Activated B cell treated with CpG ODN at 0.5 μM for 24 hours (primary cell): ENCODE data around the gene ZNF544. TPM values are rescaled to one million over a fixed set of nuclear protein-coding genes. Genes with fewer than 3 reads are reported as not detected.
"Not testable (repeated sequence)": the region's sequence is repeated elsewhere in the genome, so short reads cannot be mapped to it uniquely, and the experiment has no call there.

Experiments used
- ATAC-seq: fragments of 200-7000 bp; cut with Tn5 transposase; one replicate; pipeline ENCODE4 v1.10.0; 2021; ENCODE audit warnings: low read depth, mild to moderate bottlenecking, moderate library complexity
- CTCF ChIA-PET: fragments of 350-600 bp; sonication (Branson Sonifier 250); formaldehyde crosslinking; loops from one replicate; lab custom pipeline; 2021; ENCODE audit warnings: antibody characterized with exemption; lab: Charles Lee
- POLR2A ChIA-PET: fragments of 350-600 bp; sonication (Branson Sonifier 250); formaldehyde crosslinking; loops from one replicate; lab custom pipeline; 2021; ENCODE audit warnings: antibody characterized with exemption; lab: Charles Lee
- DNase-seq: peaks from one replicate; pipeline ENCODE4 v3.0.0; 2022
- H3K27ac Mint-ChIP-seq: one replicate; pipeline ENCODE4 v1.8.0; 2020; ENCODE audit warnings: mixed read lengths
- H3K27me3 Mint-ChIP-seq: one replicate; pipeline ENCODE4 v1.8.0; 2021; ENCODE audit warnings: mixed read lengths
- H3K36me3 Mint-ChIP-seq: one replicate; pipeline ENCODE4 v1.8.0; 2021; ENCODE audit warnings: low read depth, mixed read lengths
- H3K4me1 Mint-ChIP-seq: one replicate; pipeline ENCODE4 v1.8.0; 2021; ENCODE audit warnings: mixed read lengths
- H3K4me3 Mint-ChIP-seq: one replicate; pipeline ENCODE4 v1.8.0; 2020; ENCODE audit warnings: mild to moderate bottlenecking, mixed read lengths
- H3K9me3 Mint-ChIP-seq: one replicate; pipeline ENCODE4 v1.8.0; 2020; ENCODE audit warnings: mixed read lengths
- CTCF ChIP-seq: fragments of 200-600 bp; IDR thresholded peaks from one replicate; pipeline ENCODE4 v1.8.0; 2022; ENCODE audit warnings: antibody characterized with exemption, mild to moderate bottlenecking
- intact Hi-C: fragments of 100-400 bp; cut with micrococcal nuclease; formaldehyde crosslinking; loops from one replicate; pipeline ENCODE4 v1.15.1; 2024
- total RNA-seq: library from RNA; stranded (reverse); gene quantifications from 2 replicates; pipeline ENCODE4 v1.2.3, GENCODE V29; 2022

Gene ZNF544
- total RNA-seq, 1 donor from 2014 or later = 61.7 TPM

GRCh38 chr19:58252102-58252685, 23.5 kb downstream of the ZNF544 start:
- intact Hi-C loops = no loop called here
- DNase-seq = no peak
- CTCF ChIA-PET = no interaction called here
- H3K27ac Mint-ChIP-seq = no peak overlapping the region
- no peaks in the 10 kb centered on the region for H3K4me1 Mint-ChIP-seq
- H3K27me3 Mint-ChIP-seq = no peaks in the 10 kb centered on the region
- TF ChIP-seq CTCF = no peak
- POLR2A ChIA-PET = no interaction called here
- ATAC-seq = no peak
- peaks cover 43% of the 10 kb centered on the region for H3K9me3 Mint-ChIP-seq
- no peak overlapping the region for H3K4me3 Mint-ChIP-seq
- H3K36me3 Mint-ChIP-seq = peaks cover 98% of the 10 kb centered on the region

GRCh38 chr19:58258259-58258658, 29.5 kb downstream of the ZNF544 start:
- CTCF ChIA-PET, H3K4me1 Mint-ChIP-seq, H3K4me3 Mint-ChIP-seq, H3K27me3 Mint-ChIP-seq, ATAC-seq, POLR2A ChIA-PET, intact Hi-C loops, H3K27ac Mint-ChIP-seq, DNase-seq: not testable (repeated sequence)
- peaks cover 97% of the 10 kb centered on the region for H3K36me3 Mint-ChIP-seq
- H3K9me3 Mint-ChIP-seq = peaks cover 49% of the 10 kb centered on the region

- Mint-ChIP-seq H3K4me3 (no peak overlapping the region), H3K9me3 (peaks cover 34% of the 10 kb centered on the region), H3K4me1 (no peaks in the 10 kb centered on the region), H3K36me3 (peaks cover 75% of the 10 kb centered on the region), H3K27me3 (no peaks in the 10 kb centered on the region), H3K27ac (no peak overlapping the region)
- ATAC-seq (no peak), DNase-seq (no peak)
- intact Hi-C loops = no loop called here
- TF ChIP-seq CTCF = no peak
- POLR2A ChIA-PET = no interaction called here
- CTCF ChIA-PET = no interaction called here
These were observed 32.9 kb downstream of the ZNF544 start for GRCh38 chr19:58261600-58261967.

GRCh38 chr19:58261968-58262921, 33.5 kb downstream of the ZNF544 start:
- no peak overlapping the region for H3K4me3 Mint-ChIP-seq
- H3K27ac Mint-ChIP-seq = no peak overlapping the region
- intact Hi-C loops = no loop called here
- peaks cover 35% of the 10 kb centered on the region for H3K9me3 Mint-ChIP-seq
- ATAC-seq = no peak
- ChIA-PET POLR2A (no interaction called here), CTCF (no interaction called here)
- no peak for TF ChIP-seq CTCF
- no peaks in the 10 kb centered on the region for H3K4me1 Mint-ChIP-seq
- H3K27me3 Mint-ChIP-seq = no peaks in the 10 kb centered on the region
- DNase-seq = no peak
- H3K36me3 Mint-ChIP-seq = peaks cover 71% of the 10 kb centered on the region

GRCh38 chr19:58262922-58263296, 34.2 kb downstream of the ZNF544 start:
- H3K27ac Mint-ChIP-seq = no peak overlapping the region
- H3K9me3 Mint-ChIP-seq = peaks cover 28% of the 10 kb centered on the region
- no peaks in the 10 kb centered on the region for H3K27me3 Mint-ChIP-seq
- CTCF ChIA-PET = no interaction called here
- H3K4me1 Mint-ChIP-seq = no peaks in the 10 kb centered on the region
- H3K36me3 Mint-ChIP-seq = peaks cover 66% of the 10 kb centered on the region
- ATAC-seq (no peak), DNase-seq (no peak)
- TF ChIP-seq CTCF = no peak
- intact Hi-C loops = no loop called here
- POLR2A ChIA-PET = no interaction called here
- no peak overlapping the region for H3K4me3 Mint-ChIP-seq
